ENCODE results near the gene HS1BP3.
A peak's percentile ranks its signal among the peaks of the same experiment; 100 is the strongest.

Gene HS1BP3

DNA sequence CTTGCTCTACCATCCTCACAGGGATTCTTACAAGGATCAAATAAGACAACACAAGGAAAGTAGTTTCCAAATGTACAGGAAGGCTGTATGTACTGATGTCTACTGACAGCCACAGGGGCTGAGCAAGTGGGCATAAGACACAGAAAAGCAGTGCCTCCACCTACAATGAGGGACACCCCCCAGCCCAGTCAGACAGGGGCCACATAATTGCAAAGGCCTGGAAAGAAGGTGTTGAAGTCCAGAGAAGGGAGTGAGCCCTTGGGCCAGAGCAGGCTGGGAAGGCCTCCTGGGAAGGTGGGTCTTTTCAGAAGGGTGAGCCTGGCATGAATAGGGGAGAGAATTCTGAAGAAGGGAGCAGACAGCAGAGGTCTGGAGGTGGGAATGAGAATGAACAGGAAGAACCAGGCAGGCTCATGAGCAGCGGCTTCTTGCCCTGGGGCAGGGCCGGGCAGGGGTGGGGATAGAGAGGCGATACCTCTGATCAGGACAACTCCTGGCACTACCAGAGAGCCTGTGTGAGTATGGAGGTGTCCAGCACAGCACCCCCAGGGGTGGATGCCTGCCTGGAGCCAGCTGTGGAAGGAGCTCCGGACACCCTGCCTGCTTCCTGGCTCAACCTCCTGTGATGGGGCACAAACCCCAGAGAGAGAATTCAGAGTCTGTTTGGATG, 30.1 kb downstream of the HS1BP3 start:
- H3K27ac ChIP-seq, result no peak overlapping the region
- no peak for DNase-seq (ENCODE audit: low read depth, low spot score)

- no peak for DNase-seq (ENCODE audit: low read depth, low spot score)
Observed at GRCh38 chr2:20620271-20620681, 30.6 kb downstream of the HS1BP3 start.

GRCh38 chr2:20619624-20620024, 31.3 kb downstream of the HS1BP3 start:
- H3K27ac ChIP-seq, result no peak overlapping the region
- no peak for DNase-seq (ENCODE audit: low read depth, low spot score)

More at GRCh38 chr2:20620271-20620681, 30.6 kb downstream of the HS1BP3 start:
- no peak overlapping the region for H3K27ac ChIP-seq

DNA sequence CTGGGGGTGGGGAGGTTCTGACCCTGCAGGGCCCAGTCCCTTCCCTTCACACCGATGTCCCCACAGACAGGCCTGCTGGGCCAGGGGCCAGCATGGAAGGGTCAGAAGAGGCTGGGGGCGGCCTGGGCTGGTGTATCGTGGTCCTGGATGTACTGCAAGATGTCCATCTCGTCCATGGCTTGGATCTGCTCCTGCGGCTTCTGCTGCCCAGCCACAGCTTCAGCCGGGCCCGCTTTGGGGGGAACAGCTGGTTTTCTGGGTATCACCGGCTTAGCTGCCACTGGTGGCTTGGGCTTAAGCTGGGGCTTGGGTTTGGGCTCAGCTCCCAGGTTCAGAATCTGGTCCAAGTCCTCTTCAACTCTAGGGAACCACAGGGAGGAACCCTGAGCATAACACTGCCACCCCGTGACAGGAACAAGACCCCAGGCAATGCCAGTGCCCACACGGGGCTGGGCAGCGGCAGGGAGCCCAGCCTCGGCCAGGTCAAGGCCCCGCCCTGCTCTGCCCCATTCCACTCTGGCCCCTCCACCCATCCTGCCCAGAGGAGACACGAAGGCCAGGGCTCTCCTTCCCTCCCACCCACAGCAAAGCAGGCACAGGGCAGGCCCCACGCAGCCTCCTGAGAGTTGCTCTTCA, 31.9 kb downstream of the HS1BP3 start:
- H3K27ac ChIP-seq, result no peak overlapping the region
- no peak for DNase-seq (ENCODE audit: low read depth, low spot score)

DNA sequence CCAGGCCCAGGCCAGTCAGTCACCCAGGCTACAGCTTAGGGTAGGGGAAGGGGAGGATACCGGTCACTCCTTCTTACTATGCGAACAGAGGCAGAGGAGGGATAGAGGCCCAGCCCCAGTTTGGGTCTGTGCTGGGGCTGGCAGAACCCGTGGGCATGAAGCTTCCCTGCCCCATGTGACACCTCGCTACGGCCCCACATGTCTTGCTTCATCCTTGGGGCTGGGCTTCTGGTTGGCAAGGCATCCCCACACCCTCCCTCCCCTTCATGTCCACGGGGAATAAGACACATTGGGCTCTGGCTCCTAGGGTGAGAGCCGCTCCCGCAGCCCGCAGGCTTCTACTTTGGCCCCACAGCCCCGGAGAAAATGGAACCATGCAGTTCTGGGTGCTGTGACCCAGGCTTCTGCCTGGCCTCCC, 32.4 kb downstream of the HS1BP3 start:
- DNase-seq (ENCODE audit: low read depth, low spot score), result no peak
- no peak overlapping the region for H3K27ac ChIP-seq

DNA sequence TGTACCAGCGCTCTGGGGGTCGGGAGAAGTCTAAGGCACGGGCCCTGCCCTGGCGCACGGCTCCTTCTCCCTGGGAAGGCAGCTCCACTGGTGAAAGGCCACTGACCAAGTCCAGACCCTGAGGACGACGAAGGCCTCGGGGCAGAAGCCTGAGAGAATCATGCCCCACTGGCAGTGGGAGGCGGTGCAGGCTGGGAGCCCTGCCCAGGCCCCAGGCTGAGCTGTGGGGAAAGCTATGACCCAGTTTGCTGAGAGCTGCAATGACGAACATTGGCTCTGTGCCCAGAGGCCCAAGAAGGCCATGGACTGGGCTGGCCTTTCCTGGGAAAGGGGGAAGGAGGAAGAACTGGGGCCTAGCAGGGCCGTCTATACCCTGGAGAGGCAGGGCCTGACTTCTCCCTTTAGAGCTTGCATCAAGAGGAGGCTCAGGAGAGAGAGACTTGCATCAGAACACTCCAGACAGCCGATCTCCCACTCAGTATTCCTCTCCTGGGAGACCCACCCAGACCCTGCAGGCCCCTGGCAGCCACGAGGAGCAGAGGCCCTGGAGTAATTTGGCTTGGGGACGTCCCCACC, 32.9 kb downstream of the HS1BP3 start:
- H3K27ac ChIP-seq, result no peak overlapping the region
- DNase-seq (ENCODE audit: low read depth, low spot score), result peak; percentile 33

- no peak for DNase-seq (ENCODE audit: low read depth, low spot score)
- H3K27ac ChIP-seq, result no peak overlapping the region
Observed at GRCh38 chr2:20617081-20617575, 33.8 kb downstream of the HS1BP3 start.

DNA sequence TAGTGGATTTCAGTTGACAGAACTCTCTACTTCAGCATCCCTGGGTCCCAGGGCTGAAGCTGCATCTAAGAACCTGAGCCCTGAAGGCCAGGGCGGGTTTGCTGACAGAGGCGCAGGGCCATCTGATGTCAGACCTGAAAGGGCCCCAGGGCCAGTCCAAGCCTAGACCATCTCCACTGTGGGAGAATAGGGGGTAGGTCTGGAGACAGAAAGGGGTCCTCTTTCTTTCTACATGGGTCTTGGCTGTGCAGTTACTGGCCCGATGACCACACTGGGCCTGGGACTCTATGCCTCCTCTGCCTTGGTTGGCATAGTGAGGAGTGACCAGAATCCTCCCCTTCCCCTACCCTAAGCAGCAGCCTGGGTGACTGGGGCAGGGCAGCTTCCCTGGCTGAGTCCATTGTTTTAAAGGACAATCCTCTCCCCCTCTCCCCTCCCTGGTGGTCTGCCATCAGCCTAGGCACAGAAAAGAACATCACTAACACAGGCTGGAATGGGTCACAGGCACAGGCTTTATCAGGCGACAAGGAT, 34.5 kb downstream of the HS1BP3 start:
- H3K27ac ChIP-seq, result no peak overlapping the region
- DNase-seq (ENCODE audit: low read depth, low spot score), result no peak

DNA sequence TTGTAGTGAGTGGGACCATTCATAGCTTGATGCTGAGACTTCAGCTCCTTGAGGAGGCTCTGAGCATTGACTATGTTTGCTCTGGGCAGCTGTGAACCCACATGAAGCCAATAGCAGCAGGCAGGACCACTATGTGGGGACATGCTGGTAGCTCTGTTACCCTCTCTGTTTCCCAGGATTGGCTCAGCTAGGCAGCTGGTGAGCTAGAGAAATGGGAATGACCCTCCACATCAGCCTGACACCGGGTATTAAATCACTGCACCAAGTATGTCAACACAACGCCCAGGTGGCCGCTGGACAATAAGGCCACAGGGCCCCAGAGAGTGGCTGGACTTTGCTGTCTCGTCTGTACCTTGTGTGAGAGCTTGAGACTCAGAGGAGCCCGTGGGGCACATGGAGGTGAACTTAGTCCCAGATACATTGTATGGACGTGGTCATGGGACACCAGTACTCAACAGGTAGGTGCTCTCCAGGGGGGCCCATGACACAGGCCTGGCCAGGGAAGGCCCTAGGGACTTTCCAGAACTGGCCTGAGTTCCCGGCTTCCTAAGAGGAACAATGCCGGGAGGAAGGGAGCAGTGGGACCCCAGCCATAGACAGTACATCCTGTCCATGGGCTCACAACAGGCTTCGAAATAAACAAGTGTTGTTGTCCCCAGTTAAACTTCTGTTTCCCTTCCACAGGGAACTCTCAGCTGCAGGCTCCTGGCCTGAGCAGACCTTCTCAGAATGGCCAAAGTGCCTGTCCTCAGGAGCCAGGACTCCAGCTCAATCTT, 35.2 kb downstream of the HS1BP3 start:
- H3K27ac ChIP-seq, result no peak overlapping the region
- no peak for DNase-seq (ENCODE audit: low read depth, low spot score)

DNA sequence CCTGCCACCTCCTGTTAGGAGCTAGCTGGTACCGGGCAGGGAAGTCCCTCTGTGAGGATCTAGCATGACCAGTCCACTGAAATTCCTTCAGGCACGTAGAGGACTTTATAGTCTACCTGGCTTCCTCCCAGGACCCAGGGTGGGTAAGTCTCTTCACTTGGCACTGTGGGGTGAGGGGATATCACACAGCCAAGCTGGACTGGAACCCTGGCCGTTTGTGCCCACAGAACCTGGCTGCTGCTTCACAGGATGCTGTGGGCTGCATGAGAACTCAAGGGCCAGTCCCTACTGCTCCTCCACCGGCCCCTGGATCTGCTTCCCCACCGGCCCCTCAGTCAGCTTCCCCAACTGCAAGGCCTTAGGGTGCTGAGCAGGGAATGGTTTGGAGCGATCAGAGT, 35.8 kb downstream of the HS1BP3 start:
- H3K27ac ChIP-seq, result no peak overlapping the region
- no peak for DNase-seq (ENCODE audit: low read depth, low spot score)

- H3K27ac ChIP-seq, result no peak overlapping the region
- no peak for DNase-seq (ENCODE audit: low read depth, low spot score)
Observed at GRCh38 chr2:20614201-20615067, 36.5 kb downstream of the HS1BP3 start.

DNA sequence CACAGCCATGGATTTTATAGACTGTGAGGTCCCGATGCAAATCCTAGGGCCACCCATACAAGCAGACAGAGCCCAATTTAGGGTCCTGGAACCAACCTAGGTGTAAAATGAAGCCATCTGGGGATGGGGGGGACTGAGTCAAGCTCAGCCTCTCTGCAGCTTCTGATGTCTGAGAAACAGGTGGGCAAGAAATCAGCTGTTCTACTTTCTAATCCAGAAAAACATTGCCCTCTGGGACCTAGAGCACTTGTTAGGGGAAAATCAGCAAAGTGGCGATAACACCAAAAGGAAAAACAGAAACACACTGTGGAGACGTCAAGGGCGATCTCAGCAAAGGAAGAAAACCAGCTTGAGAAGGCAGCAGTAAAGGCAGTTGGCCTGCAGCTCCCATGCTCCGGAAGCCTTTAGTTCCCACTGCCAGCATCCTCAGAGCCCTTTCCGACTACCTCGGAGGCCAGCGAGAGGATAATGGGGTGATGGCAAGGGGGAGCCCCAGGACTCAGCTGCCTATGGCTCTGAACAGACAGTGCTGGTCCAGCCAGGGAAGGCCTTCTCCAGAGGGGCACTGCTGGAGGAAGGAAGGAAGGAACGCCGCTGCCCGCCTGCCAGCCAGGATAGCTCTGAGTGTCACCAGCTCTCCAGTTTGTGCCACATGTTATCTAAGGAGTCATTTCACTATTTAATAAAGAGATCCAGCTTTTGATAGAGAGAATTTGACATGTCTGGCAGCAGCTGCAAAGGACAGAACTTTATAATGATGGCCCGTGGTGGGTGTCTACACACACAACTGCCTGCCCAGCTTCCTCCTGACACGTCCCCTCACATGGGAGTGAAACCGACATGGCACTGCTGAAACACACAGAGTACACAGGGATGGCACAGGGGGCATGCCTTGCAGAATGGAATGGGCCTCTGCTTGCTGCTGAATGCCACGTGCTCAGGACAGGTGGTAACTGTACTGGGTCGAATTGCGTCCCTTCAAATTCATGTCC, 37.7 kb downstream of the HS1BP3 start:
- DNase-seq (ENCODE audit: low read depth, low spot score), result no peak
- no peak overlapping the region for H3K27ac ChIP-seq

- no peak overlapping the region for H3K27ac ChIP-seq
Observed at GRCh38 chr2:20611844-20612356, 39.0 kb downstream of the HS1BP3 start.

GRCh38 chr2:20611077-20611843, 39.6 kb downstream of the HS1BP3 start:
- no peak for DNase-seq (ENCODE audit: low read depth, low spot score)

More at GRCh38 chr2:20611844-20612356, 39.0 kb downstream of the HS1BP3 start:
- DNase-seq (ENCODE audit: low read depth, low spot score), result no peak

GRCh38 chr2:20609995-20610357, 40.9 kb downstream of the HS1BP3 start:
- no peak overlapping the region for H3K27ac ChIP-seq
- DNase-seq (ENCODE audit: low read depth, low spot score), result no peak

More at GRCh38 chr2:20611077-20611843, 39.6 kb downstream of the HS1BP3 start:
- H3K27ac ChIP-seq, result no peak overlapping the region

DNA sequence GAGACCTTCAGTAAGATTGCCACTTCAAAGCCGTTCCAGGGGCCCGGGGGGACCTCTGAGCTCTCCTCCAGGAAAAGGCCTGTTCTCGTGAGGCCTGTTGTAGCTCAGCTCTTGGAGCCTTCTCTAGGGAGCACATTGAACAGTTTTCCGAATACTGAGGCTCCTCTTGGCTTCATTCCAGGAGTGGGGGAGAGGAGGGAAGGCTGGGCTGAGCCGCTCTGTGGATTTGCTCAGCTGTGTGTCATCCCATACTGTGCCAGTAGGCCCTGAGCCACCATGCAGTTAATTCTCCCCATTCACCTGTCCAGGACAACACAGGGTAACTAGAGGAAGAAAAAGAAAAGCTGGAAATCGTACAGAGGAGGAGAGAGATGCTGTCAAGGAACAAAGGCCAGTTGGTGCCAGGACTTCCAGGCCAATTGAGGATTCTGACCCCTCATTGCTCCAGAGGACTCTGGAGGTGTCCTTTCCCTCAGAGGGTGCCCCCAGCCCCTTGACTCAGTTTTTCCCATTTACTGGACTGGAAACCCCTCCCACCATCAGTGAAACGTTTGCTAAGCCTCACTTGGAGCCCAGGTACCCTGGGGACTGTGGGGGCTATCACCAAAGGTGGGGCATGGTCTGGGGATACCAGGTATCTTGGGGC, 41.4 kb downstream of the HS1BP3 start:
- H3K27ac ChIP-seq, result no peak overlapping the region
- no peak for DNase-seq (ENCODE audit: low read depth, low spot score)

Data from epithelial cell of prostate (primary cell).